Measurements from ENCODE around the gene AMBRA1. TPM values are rescaled to one million over a fixed set of nuclear protein-coding genes. Genes with fewer than 3 reads are reported as not detected.

The AMBRA1 gene
- total RNA-seq, 1 donor from 2014 or later = 29.4 TPM

DNA sequence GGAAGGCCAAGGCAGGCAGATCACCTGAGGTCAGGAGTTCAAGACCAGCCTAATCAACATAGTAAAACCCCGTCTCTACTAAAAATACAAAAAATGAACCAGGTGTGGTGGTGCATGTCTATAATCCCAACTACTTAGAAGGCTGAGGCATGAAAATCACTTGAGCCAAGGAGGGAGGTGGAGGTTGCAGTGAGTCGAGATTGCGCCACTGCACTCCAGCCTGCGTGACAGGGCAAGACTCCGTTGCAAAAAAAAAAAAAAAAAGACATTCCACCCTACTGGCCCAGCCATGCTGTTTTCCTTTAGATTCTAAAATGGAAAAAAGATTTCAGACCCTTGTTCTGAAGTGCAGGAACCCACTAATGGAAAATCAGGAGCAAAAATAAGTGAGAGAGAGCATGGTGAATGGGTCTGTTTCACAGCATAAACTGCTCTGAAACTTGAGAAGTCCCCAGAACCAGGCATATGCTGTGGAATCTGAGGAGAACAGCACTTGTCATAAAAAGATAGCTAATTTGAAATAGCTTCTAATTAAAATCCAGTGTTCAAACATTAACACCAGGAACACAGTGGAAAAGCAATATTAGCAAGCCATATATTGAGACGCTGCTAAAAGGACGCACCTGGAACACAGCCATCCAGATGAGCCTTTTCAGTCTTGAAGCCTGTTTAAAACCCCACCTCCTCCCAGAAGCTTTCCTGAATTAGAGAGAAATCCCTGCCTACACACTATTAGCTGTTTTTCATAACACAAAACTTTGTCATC, 136.0 kb downstream of the AMBRA1 start:
- Mint-ChIP-seq H3K27ac (ENCODE audit: unreplicated experiment) (no peak overlapping the region), H3K36me3 (ENCODE audit: low read depth, unreplicated experiment) (peaks cover 4% of the 10 kb centered on the region), H3K4me3 (ENCODE audit: unreplicated experiment) (no peak overlapping the region), H3K9me3 (ENCODE audit: unreplicated experiment) (no peaks in the 10 kb centered on the region), H3K27me3 (ENCODE audit: low read depth, unreplicated experiment) (no peaks in the 10 kb centered on the region), H3K4me1 (ENCODE audit: low read depth, unreplicated experiment) (peaks cover 17% of the 10 kb centered on the region)
- Histone ChIP-seq H3K9ac (ENCODE audit: low read length) (no peak overlapping the region), H3K9me3 (ENCODE audit: insufficient read depth, low read depth, low read length) (no peaks in the 10 kb centered on the region), H3K27me3 (ENCODE audit: insufficient read depth, low read length) (no peaks in the 10 kb centered on the region), H3K4me3 (ENCODE audit: insufficient read depth, low read depth, low read length) (no peak overlapping the region), H3K27ac (ENCODE audit: low read depth, low read length) (no peak overlapping the region), H3K4me1 (ENCODE audit: insufficient read depth, low read length) (no peaks in the 10 kb centered on the region), H3K36me3 (ENCODE audit: insufficient read depth, low read length) (no peaks in the 10 kb centered on the region), H4K20me1 (ENCODE audit: insufficient read depth, low read length) (peaks cover 49% of the 10 kb centered on the region), H3K79me2 (ENCODE audit: insufficient read depth, low read length) (peaks cover 3% of the 10 kb centered on the region), H3K4me2 (ENCODE audit: low read length) (no peak overlapping the region), H2AFZ (ENCODE audit: low read depth, low read length) (no peak overlapping the region)
- TF ChIP-seq, protein P1, sequence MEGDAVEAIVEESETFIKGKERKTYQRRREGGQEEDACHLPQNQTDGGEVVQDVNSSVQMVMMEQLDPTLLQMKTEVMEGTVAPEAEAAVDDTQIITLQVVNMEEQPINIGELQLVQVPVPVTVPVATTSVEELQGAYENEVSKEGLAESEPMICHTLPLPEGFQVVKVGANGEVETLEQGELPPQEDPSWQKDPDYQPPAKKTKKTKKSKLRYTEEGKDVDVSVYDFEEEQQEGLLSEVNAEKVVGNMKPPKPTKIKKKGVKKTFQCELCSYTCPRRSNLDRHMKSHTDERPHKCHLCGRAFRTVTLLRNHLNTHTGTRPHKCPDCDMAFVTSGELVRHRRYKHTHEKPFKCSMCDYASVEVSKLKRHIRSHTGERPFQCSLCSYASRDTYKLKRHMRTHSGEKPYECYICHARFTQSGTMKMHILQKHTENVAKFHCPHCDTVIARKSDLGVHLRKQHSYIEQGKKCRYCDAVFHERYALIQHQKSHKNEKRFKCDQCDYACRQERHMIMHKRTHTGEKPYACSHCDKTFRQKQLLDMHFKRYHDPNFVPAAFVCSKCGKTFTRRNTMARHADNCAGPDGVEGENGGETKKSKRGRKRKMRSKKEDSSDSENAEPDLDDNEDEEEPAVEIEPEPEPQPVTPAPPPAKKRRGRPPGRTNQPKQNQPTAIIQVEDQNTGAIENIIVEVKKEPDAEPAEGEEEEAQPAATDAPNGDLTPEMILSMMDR (IDR thresholded peaks at IDR 0.05; ENCODE audit: insufficient read depth, low read depth, low read length) = no peak
- TF ChIP-seq EZH2 (IDR thresholded peaks at IDR 0.05; ENCODE audit: insufficient read depth, low read length) = no peak
- DNase-seq (ENCODE audit: low read depth) (no peak), FAIRE-seq (no peak)

- no peak for FAIRE-seq
- no peak overlapping the region for H3K4me3 ChIP-seq (ENCODE audit: insufficient read depth, low read depth, low read length)
- peaks cover 49% of the 10 kb centered on the region for H4K20me1 ChIP-seq (ENCODE audit: insufficient read depth, low read length)
- H3K9me3 Mint-ChIP-seq (ENCODE audit: unreplicated experiment) = no peaks in the 10 kb centered on the region
- H3K27me3 ChIP-seq (ENCODE audit: insufficient read depth, low read length) = no peaks in the 10 kb centered on the region
- no peak overlapping the region for H3K9ac ChIP-seq (ENCODE audit: low read length)
- H3K27me3 Mint-ChIP-seq (ENCODE audit: low read depth, unreplicated experiment) = no peaks in the 10 kb centered on the region
- H3K36me3 ChIP-seq (ENCODE audit: insufficient read depth, low read length) = no peaks in the 10 kb centered on the region
- no peaks in the 10 kb centered on the region for H3K9me3 ChIP-seq (ENCODE audit: insufficient read depth, low read depth, low read length)
- H3K27ac ChIP-seq (ENCODE audit: low read depth, low read length) = no peak overlapping the region
- no peaks in the 10 kb centered on the region for H3K4me1 ChIP-seq (ENCODE audit: insufficient read depth, low read length)
- H3K79me2 ChIP-seq (ENCODE audit: insufficient read depth, low read length) = peaks cover 3% of the 10 kb centered on the region
- TF ChIP-seq EZH2 (IDR thresholded peaks at IDR 0.05; ENCODE audit: insufficient read depth, low read length) = no peak
- TF ChIP-seq, protein P1 (IDR thresholded peaks at IDR 0.05; ENCODE audit: insufficient read depth, low read depth, low read length) = no peak
- H3K4me3 Mint-ChIP-seq (ENCODE audit: unreplicated experiment) = no peak overlapping the region
- no peak overlapping the region for H3K4me2 ChIP-seq (ENCODE audit: low read length)
- no peak overlapping the region for H3K27ac Mint-ChIP-seq (ENCODE audit: unreplicated experiment)
- H3K4me1 Mint-ChIP-seq (ENCODE audit: low read depth, unreplicated experiment) = peaks cover 17% of the 10 kb centered on the region
- no peak overlapping the region for H2AFZ ChIP-seq (ENCODE audit: low read depth, low read length)
- H3K36me3 Mint-ChIP-seq (ENCODE audit: low read depth, unreplicated experiment) = peaks cover 4% of the 10 kb centered on the region
- DNase-seq (ENCODE audit: low read depth) = no peak
These were observed 136.8 kb downstream of the AMBRA1 start for GRCh38 chr11:46457021-46457420.
